SK-N-SH treated with all-trans-retinoic acid at 6 μM for 48 hours (cell line): Measurements from ENCODE around the gene STRAP.
"Not testable (repeated sequence)": the region's sequence is repeated elsewhere in the genome, so short reads cannot be mapped to it uniquely, and the experiment has no call there.

ENCODE experiments used
- ATAC-seq: fragments of 200-7000 bp; cut with Tn5 transposase; 3 replicates; pipeline ENCODE4 v1.9.1; 2020; ENCODE audit warnings: mild to moderate bottlenecking, moderate library complexity
- ARNTL ChIP-seq: fragments of 450-650 bp; formaldehyde crosslinking; IDR thresholded peaks from 2 replicates; pipeline ENCODE4 v1.5.0; 2020; ENCODE audit warnings: low read depth, mild to moderate bottlenecking, moderate library complexity, borderline replicate concordance
- BACH2 ChIP-seq: fragments of 250-450 bp; sonication (Bioruptor Pico); IDR thresholded peaks from 2 replicates; pipeline ENCODE4 v1.9.0; 2021; ENCODE audit warnings: mild to moderate bottlenecking, borderline replicate concordance
- CREB5 ChIP-seq: fragments of 250-450 bp; sonication (Bioruptor Pico); IDR thresholded peaks from 2 replicates; pipeline ENCODE4 v1.5.1; 2020; ENCODE audit warnings: low read depth, mild to moderate bottlenecking, moderate library complexity
- CSDC2 ChIP-seq: fragments of 250-450 bp; sonication (Bioruptor Pico); IDR thresholded peaks from 2 replicates; pipeline ENCODE4 v1.5.0; 2020; ENCODE audit warnings: mild to moderate bottlenecking, moderate library complexity
- CSRNP3 ChIP-seq: fragments of 250-450 bp; sonication (Bioruptor Pico); IDR thresholded peaks from 2 replicates; pipeline ENCODE4 v1.5.1; 2021; ENCODE audit warnings: mild to moderate bottlenecking, moderate library complexity
- ESRRG ChIP-seq: fragments of 250-450 bp; sonication (Bioruptor Pico); IDR thresholded peaks from 2 replicates; pipeline ENCODE4 v1.6.1; 2021; ENCODE audit warnings: mild to moderate bottlenecking
- GLIS3 ChIP-seq: fragments of 250-450 bp; sonication (Bioruptor Pico); IDR thresholded peaks from 2 replicates; pipeline ENCODE4 v1.5.0; 2020; ENCODE audit warnings: mild to moderate bottlenecking, moderate library complexity
- ISL1 ChIP-seq: fragments of 250-450 bp; sonication (Bioruptor Pico); IDR thresholded peaks from 2 replicates; pipeline ENCODE4 v2.1.2; 2022; ENCODE audit warnings: mild to moderate bottlenecking, moderate library complexity
- OSR1 ChIP-seq: fragments of 250-450 bp; sonication (Bioruptor Pico); IDR thresholded peaks from 2 replicates; pipeline ENCODE4 v1.8.0; 2022; ENCODE audit warnings: moderate library complexity, mild to moderate bottlenecking, inconsistent platforms
- POU6F1 ChIP-seq: fragments of 250-450 bp; sonication (Bioruptor Pico); IDR thresholded peaks from 2 replicates; pipeline ENCODE4 v1.8.0; 2021; ENCODE audit warnings: low read depth, mild to moderate bottlenecking, moderate library complexity, borderline replicate concordance
- PPARA ChIP-seq: fragments of 250-450 bp; sonication (Bioruptor Pico); IDR thresholded peaks from 2 replicates; pipeline ENCODE4 v1.5.0; 2020; ENCODE audit warnings: mild to moderate bottlenecking, borderline replicate concordance
- RARB ChIP-seq: fragments of 250-450 bp; sonication (Bioruptor Pico); IDR thresholded peaks from 2 replicates; pipeline ENCODE4 v1.8.0; 2021; ENCODE audit warnings: mild to moderate bottlenecking, moderate library complexity
- SNAI2 ChIP-seq: fragments of 250-450 bp; sonication (Bioruptor Pico); IDR thresholded peaks from 2 replicates; pipeline ENCODE4 v1.5.0; 2020; ENCODE audit warnings: mild to moderate bottlenecking, moderate library complexity
- TCF4 ChIP-seq: fragments of 250-450 bp; sonication (Bioruptor Pico); IDR thresholded peaks from 2 replicates; pipeline ENCODE4 v1.8.0; 2021; ENCODE audit warnings: mild to moderate bottlenecking, moderate library complexity, borderline replicate concordance
- TOX ChIP-seq: fragments of 250-450 bp; sonication (Bioruptor Pico); IDR thresholded peaks from 2 replicates; pipeline ENCODE4 v1.8.0; 2021; ENCODE audit warnings: mild to moderate bottlenecking, moderate library complexity, borderline replicate concordance
- TSHZ2 ChIP-seq: fragments of 250-450 bp; sonication (Bioruptor Pico); IDR thresholded peaks from 2 replicates; pipeline ENCODE4 v1.5.0; 2020; ENCODE audit warnings: mild to moderate bottlenecking, moderate library complexity
- ZC3H10 ChIP-seq: fragments of 250-450 bp; sonication (Bioruptor Pico); IDR thresholded peaks from 2 replicates; pipeline ENCODE4 v1.5.1; 2021; ENCODE audit warnings: mild to moderate bottlenecking, moderate library complexity
- ZFP3 ChIP-seq: fragments of 250-450 bp; sonication (Bioruptor Pico); IDR thresholded peaks from 2 replicates; pipeline ENCODE4 v1.5.0; 2020; ENCODE audit warnings: mild to moderate bottlenecking, moderate library complexity
- ZNF70 ChIP-seq: fragments of 450-650 bp; formaldehyde crosslinking; IDR thresholded peaks from 2 replicates; pipeline ENCODE4 v1.5.0; 2020; ENCODE audit warnings: mild to moderate bottlenecking, moderate library complexity
- ZNF8 ChIP-seq: fragments of 450-650 bp; formaldehyde crosslinking; IDR thresholded peaks from 2 replicates; pipeline ENCODE4 v1.5.0; 2020; ENCODE audit warnings: mild to moderate bottlenecking, moderate library complexity

The STRAP gene

GRCh38 chr12:15910864-15911721 is 28.9 kb downstream of the STRAP start, which contains the start of gene DERA:
Gene DERA, plus strand, starts transcription at chr12:15911332. Its CDS starts 52 bp downstream, at chr12:15911384.
- ATAC-seq = peak; percentile 98
- no peak for TF ChIP-seq TOX (CRISPR knock-in tag)
- TF ChIP-seq ZC3H10 (CRISPR knock-in tag) = no peak
- TF ChIP-seq OSR1 (CRISPR knock-in tag) = no peak
- no peak for TF ChIP-seq GLIS3
- TF ChIP-seq ZNF70 (CRISPR knock-in tag) = no peak
- no peak for TF ChIP-seq POU6F1 (CRISPR knock-in tag)
- TF ChIP-seq SNAI2 (CRISPR knock-in tag) = peak; percentile 9; the same call in 1 of the 2 replicates
- no peak for TF ChIP-seq BACH2
- 0 out of 2 replicates have a peak, but pooled peaks have one; percentile 64 for TF ChIP-seq TSHZ2
- TF ChIP-seq PPARA (CRISPR knock-in tag) = no peak
- no peak for TF ChIP-seq ZNF8 (CRISPR knock-in tag)
- TF ChIP-seq ISL1 (CRISPR knock-in tag) = 0 out of 2 replicates have a peak, but pooled peaks have one; percentile 12
- TF ChIP-seq CSDC2 (CRISPR knock-in tag) = no peak
- TF ChIP-seq TCF4 (CRISPR knock-in tag) = no peak
- TF ChIP-seq CREB5 (CRISPR knock-in tag) = no peak
- no peak for TF ChIP-seq ZFP3
- TF ChIP-seq, all 23 proteins: peak for 3

GRCh38 chr12:15911931-15912330 is 29.7 kb downstream of the STRAP start:
- peak; percentile 40 for ATAC-seq

GRCh38 chr12:15914131-15914530 is 31.9 kb downstream of the STRAP start:
- not testable (repeated sequence) for ATAC-seq

GRCh38 chr12:15918066-15918465 is 35.9 kb downstream of the STRAP start:
- ATAC-seq = no peak
- TF ChIP-seq CSDC2 (CRISPR knock-in tag) (no peak), ESRRG (CRISPR knock-in tag) (no peak), ISL1 (CRISPR knock-in tag) (no peak), BACH2 (no peak), ZNF70 (CRISPR knock-in tag) (no peak), GLIS3 (no peak), ARNTL (CRISPR knock-in tag) (no peak), RARB (CRISPR knock-in tag) (no peak)

- no peak for ATAC-seq
- TF ChIP-seq TCF4 (CRISPR knock-in tag) = no peak
- TF ChIP-seq, all 23 proteins: peak for 0
These were observed 37.2 kb downstream of the STRAP start for GRCh38 chr12:15919418-15919817.

GRCh38 chr12:15924956-15925355 is 42.8 kb downstream of the STRAP start:
- no peak for ATAC-seq
- TF ChIP-seq TOX (CRISPR knock-in tag) (no peak), OSR1 (CRISPR knock-in tag) (no peak), CSRNP3 (CRISPR knock-in tag) (no peak), RARB (CRISPR knock-in tag) (no peak), POU6F1 (CRISPR knock-in tag) (no peak), GLIS3 (no peak), TSHZ2 (no peak)
